GM23338 (cell line): Measurements from ENCODE around the gene SLC38A9.

ENCODE experiments used
- CTCF ChIP-seq, 2 experiments: fragments of 200-600 bp in 1 of 2; sonication (generic) in 1 of 2; conservative IDR thresholded peaks; 2 replicates each; pipeline versions ENCODE4 v1.5.1 to v1.6.1; 2016 to 2017; ENCODE audit warnings: antibody characterized with exemption in 2 of 2, low read depth in 2 of 2, mild to moderate bottlenecking in 2 of 2, moderate library complexity in 1 of 2
- EZH2 ChIP-seq: fragments of 200-600 bp; sonication (generic); IDR thresholded peaks from one replicate; pipeline ENCODE4 v1.8.0; 2017; ENCODE audit warnings: antibody characterized with exemption, mild to moderate bottlenecking, low read depth; ENCODE audit not compliant: unreplicated experiment
- NANOG ChIP-seq: IDR thresholded peaks from 2 replicates; pipeline ENCODE4 v1.6.1; 2016; ENCODE audit warnings: antibody characterized with exemption, borderline replicate concordance
- POLR2AphosphoS5 ChIP-seq: IDR thresholded peaks from 2 replicates; pipeline ENCODE4 v1.6.1; 2016; ENCODE audit warnings: antibody characterized with exemption, low read depth

DNA sequence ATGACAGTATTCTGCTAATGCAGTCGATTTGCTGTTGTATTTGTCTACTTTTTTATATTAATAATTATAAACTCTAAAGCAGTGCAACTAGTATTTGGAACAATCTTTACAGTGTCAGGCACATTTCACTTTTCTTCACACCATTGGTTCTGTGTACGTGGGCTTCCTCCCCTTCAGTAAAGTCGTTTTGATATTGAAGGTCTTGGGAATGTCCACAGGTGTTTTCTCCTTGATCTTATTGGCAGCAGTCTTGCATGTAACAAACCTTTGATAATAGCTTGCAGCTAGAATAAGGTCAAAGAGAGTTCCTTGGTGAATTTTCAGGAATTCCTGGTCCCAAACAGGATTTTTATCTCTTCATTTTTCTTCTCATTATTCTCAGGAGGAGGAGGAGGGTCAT, 37.9 kb upstream of the SLC38A9 start:
- TF ChIP-seq CTCF (conservative IDR thresholded peaks at IDR 0.05; ENCODE audit: low read depth in 2 of 2) = no peak
- no peak for TF ChIP-seq EZH2
- TF ChIP-seq NANOG = no peak
- TF ChIP-seq POLR2AphosphoS5 = no peak
